HepG2 (cell line): ENCODE measurements around the gene INTU. TPM values are rescaled to one million over a fixed set of nuclear protein-coding genes. Genes with fewer than 3 reads are reported as not detected.
A peak's percentile ranks its signal among the peaks of the same experiment; 100 is the strongest.

ENCODE experiments used
- ASH2L ChIP-seq: fragments of 300-600, 200-600 bp; sonication (generic); IDR thresholded peaks from 2 replicates; pipeline ENCODE4 v1.7.0; 2017; ENCODE audit warnings: low read depth, mild to moderate bottlenecking, moderate library complexity, mixed read lengths, low read length; ENCODE audit not compliant: insufficient read length
- CCAR2 ChIP-seq: fragments of 200-400 bp; formaldehyde crosslinking; optimal IDR thresholded peaks from 2 replicates; pipeline ENCODE3; 2018; ENCODE audit warnings: low read depth, mild to moderate bottlenecking, low read length, moderate library complexity
- DPF2 ChIP-seq: sonication (generic); formaldehyde crosslinking; IDR thresholded peaks from 2 replicates; pipeline ENCODE4 v1.4.0; 2020; ENCODE audit warnings: mild to moderate bottlenecking, low read depth, missing genetic modification reagents, borderline replicate concordance
- GLI4 ChIP-seq: sonication (generic); formaldehyde crosslinking; IDR thresholded peaks from 2 replicates; pipeline ENCODE4 v1.5.1; 2020; ENCODE audit warnings: missing genetic modification reagents, mild to moderate bottlenecking, moderate library complexity, borderline replicate concordance
- KAT8 ChIP-seq: IDR thresholded peaks from 2 replicates; pipeline ENCODE4 v1.6.1; 2016; ENCODE audit warnings: missing genetic modification reagents, missing compliant biosample characterization
- KDM3A ChIP-seq: IDR thresholded peaks from 2 replicates; pipeline ENCODE4 v1.6.1; 2018; ENCODE audit warnings: low read depth, missing compliant biosample characterization
- KLF15 ChIP-seq: sonication (generic); formaldehyde crosslinking; IDR thresholded peaks from 2 replicates; pipeline ENCODE4 v1.8.1; 2023; ENCODE audit warnings: borderline replicate concordance, mild to moderate bottlenecking, inconsistent platforms, missing genetic modification reagents, mixed read lengths
- NFYC ChIP-seq: IDR thresholded peaks from 2 replicates; pipeline ENCODE4 v1.6.1; 2016; ENCODE audit warnings: missing genetic modification reagents, missing compliant biosample characterization
- PHF8 ChIP-seq: sonication (generic); formaldehyde crosslinking; IDR thresholded peaks from 2 replicates; pipeline ENCODE4 v1.5.0; 2020; ENCODE audit warnings: missing genetic modification reagents
- RAD21 ChIP-seq: fragments of 450-650 bp; formaldehyde crosslinking; IDR thresholded peaks from 2 replicates; pipeline ENCODE4 v1.5.0; 2020; ENCODE audit warnings: mild to moderate bottlenecking
- RFX1 ChIP-seq: fragments of 450-650 bp; IDR thresholded peaks from 2 replicates; pipeline ENCODE4 v1.6.1; 2017
- SETDB1 ChIP-seq: sonication (generic); formaldehyde crosslinking; IDR thresholded peaks from 2 replicates; pipeline ENCODE4 v1.5.1; 2020; ENCODE audit warnings: missing genetic modification reagents, mild to moderate bottlenecking, borderline replicate concordance
- THAP11 ChIP-seq: IDR thresholded peaks from 2 replicates; pipeline ENCODE4 v1.6.1; 2016; ENCODE audit warnings: missing biosample characterization, missing genetic modification reagents
- YEATS4 ChIP-seq: sonication (generic); formaldehyde crosslinking; IDR thresholded peaks from 2 replicates; pipeline ENCODE4 v1.4.0; 2020; ENCODE audit warnings: missing genetic modification reagents, borderline replicate concordance
- ZNF17 ChIP-seq: sonication (generic); formaldehyde crosslinking; IDR thresholded peaks from 2 replicates; pipeline ENCODE4 v1.5.0; 2020; ENCODE audit warnings: mild to moderate bottlenecking, missing genetic modification reagents
- ZNF644 ChIP-seq: IDR thresholded peaks from 2 replicates; pipeline ENCODE4 v1.6.1; 2016; ENCODE audit warnings: low read depth
- ZNF790 ChIP-seq: sonication (generic); formaldehyde crosslinking; IDR thresholded peaks from 2 replicates; pipeline ENCODE4 v1.8.0; 2022; ENCODE audit warnings: missing genetic modification reagents, mild to moderate bottlenecking, borderline replicate concordance
- polyA plus RNA-seq, 8 experiments: library from polyadenylated mRNA; depleted of rRNA in 3 of 8; stranded (reverse) in 7 of 8; unstranded in 1 of 8; fragments of >200 nt; fragmentation: Illumina TruSeq in 4 of 8; extraction: Trizol in 4 of 8; gene quantifications; 2 replicates each; pipeline versions ENCODE4 v1.2.1 to v1.2.3, GENCODE V29; 2011 to 2016; ENCODE audit warnings: low read depth in 4 of 8, missing spikeins in 1 of 8, mixed read lengths in 1 of 8; ENCODE audit not compliant: insufficient read depth in 1 of 8
- total RNA-seq, 5 experiments: library from RNA; depleted of rRNA; stranded (reverse); fragments of >200 nt; fragmentation: Illumina TruSeq; extraction: Trizol; gene quantifications; 2 replicates each; pipeline ENCODE4 v1.2.3, GENCODE V29; 2016; ENCODE audit warnings: low read depth in 1 of 5
- TF ChIP-seq, protein P1 (sequence below): IDR thresholded peaks from 2 replicates; pipeline ENCODE4 v1.6.1; 2016
- TF ChIP-seq, protein P2 (sequence below): sonication (generic); formaldehyde crosslinking; IDR thresholded peaks from 2 replicates; pipeline ENCODE4 v1.4.0; 2020; ENCODE audit warnings: missing genetic modification reagents
- TF ChIP-seq, protein P3 (sequence below): sonication (generic); formaldehyde crosslinking; IDR thresholded peaks from 2 replicates; pipeline ENCODE4 v1.4.0; 2020; ENCODE audit warnings: mild to moderate bottlenecking, missing genetic modification reagents
- TF ChIP-seq, protein P4 (sequence below): sonication (generic); formaldehyde crosslinking; IDR thresholded peaks from 2 replicates; pipeline ENCODE4 v1.5.1; 2020; ENCODE audit warnings: missing genetic modification reagents, mild to moderate bottlenecking, borderline replicate concordance
- TF ChIP-seq, protein P5 (sequence below): sonication (generic); formaldehyde crosslinking; IDR thresholded peaks from 2 replicates; pipeline ENCODE4 v1.4.0; 2020; ENCODE audit warnings: mild to moderate bottlenecking, missing genetic modification reagents

The INTU gene
- total and polyA plus RNA-seq, 2 of the 13 experiments (the other 11 are each of a cell fraction or from before 2014, with no cell fraction given), result 5.3 to 6.2 TPM

DNA sequence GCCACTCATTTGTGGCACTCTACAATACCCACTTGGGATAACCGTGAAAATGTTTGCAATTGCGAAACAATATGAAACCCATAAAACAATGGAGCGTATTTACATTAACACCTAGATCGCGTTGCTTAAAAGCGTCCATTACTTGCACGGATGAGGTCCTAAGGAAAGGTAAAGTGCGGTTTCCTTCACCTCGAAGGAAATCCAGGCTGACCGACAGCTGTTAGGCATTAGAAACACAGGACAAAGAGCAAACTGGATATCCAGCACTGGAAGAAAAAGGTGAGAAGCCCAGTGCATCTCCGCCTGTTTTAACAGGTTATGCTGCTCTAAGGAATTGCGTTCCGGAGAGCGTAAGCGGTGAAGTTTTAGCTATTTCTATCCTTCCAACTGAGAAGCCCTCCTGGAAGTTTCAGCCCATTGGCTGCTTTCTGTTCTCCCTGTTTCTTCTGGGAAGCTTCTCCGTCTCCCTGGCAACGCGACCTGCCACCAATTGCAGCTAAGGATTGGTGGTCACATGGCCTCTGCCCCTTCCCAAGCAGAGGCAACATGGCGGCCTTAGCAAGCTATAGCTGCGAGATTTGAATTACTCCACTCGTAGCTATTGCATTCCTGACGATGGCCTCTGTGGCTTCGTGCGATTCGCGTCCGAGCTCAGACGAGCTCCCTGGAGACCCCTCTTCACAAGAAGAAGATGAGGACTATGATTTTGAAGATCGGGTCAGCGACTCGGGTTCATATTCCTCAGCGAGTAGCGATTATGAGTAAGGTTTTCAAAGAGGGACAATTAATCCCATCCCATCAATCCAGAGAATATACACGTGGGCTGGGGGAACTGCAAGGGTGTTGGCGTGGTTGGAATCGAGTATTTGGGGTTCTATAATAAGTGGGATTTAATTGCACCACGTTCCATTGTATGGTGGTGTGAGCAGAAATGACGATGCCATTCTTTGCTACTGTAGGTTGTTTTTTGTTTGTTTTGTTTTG lies at the start of gene INTU (continued):
- TF ChIP-seq, protein P1, sequence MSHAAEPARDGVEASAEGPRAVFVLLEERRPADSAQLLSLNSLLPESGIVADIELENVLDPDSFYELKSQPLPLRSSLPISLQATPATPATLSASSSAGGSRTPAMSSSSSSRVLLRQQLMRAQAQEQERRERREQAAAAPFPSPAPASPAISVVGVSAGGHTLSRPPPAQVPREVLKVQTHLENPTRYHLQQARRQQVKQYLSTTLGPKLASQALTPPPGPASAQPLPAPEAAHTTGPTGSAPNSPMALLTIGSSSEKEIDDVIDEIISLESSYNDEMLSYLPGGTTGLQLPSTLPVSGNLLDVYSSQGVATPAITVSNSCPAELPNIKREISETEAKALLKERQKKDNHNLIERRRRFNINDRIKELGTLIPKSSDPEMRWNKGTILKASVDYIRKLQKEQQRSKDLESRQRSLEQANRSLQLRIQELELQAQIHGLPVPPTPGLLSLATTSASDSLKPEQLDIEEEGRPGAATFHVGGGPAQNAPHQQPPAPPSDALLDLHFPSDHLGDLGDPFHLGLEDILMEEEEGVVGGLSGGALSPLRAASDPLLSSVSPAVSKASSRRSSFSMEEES (CRISPR knock-in tag), result peak; percentile 32; the same call in 1 of the 2 replicates
- TF ChIP-seq ZNF790 (CRISPR knock-in tag) (no peak), NFYC (peak; percentile 84), RFX1 (peak; percentile 92), PHF8 (peak; percentile 77), KAT8 (CRISPR knock-in tag) (peak; percentile 69), KLF15 (CRISPR knock-in tag) (no peak), CCAR2 (no peak), GLI4 (0 out of 2 replicates have a peak, but pooled peaks have one; percentile 58), YEATS4 (peak; percentile 62; the same call in 1 of the 2 replicates), RAD21 (CRISPR knock-in tag) (no peak), THAP11 (CRISPR knock-in tag) (peak; percentile 64), ZNF644 (peak; percentile 89), DPF2 (no peak), KDM3A (CRISPR knock-in tag) (no peak), ASH2L (peak; percentile 92), SETDB1 (CRISPR knock-in tag) (no peak), ZNF17 (CRISPR knock-in tag) (no peak)
- TF ChIP-seq, protein P2, sequence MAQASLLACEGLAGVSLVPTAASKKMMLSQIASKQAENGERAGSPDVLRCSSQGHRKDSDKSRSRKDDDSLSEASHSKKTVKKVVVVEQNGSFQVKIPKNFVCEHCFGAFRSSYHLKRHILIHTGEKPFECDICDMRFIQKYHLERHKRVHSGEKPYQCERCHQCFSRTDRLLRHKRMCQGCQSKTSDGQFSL, result no peak
- TF ChIP-seq, protein P3, sequence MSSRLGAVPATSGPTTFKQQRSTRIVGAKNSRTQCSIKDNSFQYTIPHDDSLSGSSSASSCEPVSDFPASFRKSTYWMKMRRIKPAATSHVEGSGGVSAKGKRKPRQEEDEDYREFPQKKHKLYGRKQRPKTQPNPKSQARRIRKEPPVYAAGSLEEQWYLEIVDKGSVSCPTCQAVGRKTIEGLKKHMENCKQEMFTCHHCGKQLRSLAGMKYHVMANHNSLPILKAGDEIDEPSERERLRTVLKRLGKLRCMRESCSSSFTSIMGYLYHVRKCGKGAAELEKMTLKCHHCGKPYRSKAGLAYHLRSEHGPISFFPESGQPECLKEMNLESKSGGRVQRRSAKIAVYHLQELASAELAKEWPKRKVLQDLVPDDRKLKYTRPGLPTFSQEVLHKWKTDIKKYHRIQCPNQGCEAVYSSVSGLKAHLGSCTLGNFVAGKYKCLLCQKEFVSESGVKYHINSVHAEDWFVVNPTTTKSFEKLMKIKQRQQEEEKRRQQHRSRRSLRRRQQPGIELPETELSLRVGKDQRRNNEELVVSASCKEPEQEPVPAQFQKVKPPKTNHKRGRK, result no peak
- TF ChIP-seq, protein P4, sequence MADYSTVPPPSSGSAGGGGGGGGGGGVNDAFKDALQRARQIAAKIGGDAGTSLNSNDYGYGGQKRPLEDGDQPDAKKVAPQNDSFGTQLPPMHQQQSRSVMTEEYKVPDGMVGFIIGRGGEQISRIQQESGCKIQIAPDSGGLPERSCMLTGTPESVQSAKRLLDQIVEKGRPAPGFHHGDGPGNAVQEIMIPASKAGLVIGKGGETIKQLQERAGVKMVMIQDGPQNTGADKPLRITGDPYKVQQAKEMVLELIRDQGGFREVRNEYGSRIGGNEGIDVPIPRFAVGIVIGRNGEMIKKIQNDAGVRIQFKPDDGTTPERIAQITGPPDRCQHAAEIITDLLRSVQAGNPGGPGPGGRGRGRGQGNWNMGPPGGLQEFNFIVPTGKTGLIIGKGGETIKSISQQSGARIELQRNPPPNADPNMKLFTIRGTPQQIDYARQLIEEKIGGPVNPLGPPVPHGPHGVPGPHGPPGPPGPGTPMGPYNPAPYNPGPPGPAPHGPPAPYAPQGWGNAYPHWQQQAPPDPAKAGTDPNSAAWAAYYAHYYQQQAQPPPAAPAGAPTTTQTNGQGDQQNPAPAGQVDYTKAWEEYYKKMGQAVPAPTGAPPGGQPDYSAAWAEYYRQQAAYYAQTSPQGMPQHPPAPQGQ (CRISPR knock-in tag), result no peak
- TF ChIP-seq, protein P5, sequence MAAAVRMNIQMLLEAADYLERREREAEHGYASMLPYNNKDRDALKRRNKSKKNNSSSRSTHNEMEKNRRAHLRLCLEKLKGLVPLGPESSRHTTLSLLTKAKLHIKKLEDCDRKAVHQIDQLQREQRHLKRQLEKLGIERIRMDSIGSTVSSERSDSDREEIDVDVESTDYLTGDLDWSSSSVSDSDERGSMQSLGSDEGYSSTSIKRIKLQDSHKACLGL (CRISPR knock-in tag), result no peak
